ENCODE results near the gene MEI1. TPM values are rescaled to one million over a fixed set of nuclear protein-coding genes. Genes with fewer than 3 reads are reported as not detected.
"Not testable (repeated sequence)": the region's sequence is repeated elsewhere in the genome, so short reads cannot be mapped to it uniquely, and the experiment has no call there.

MEI1 gene
- total RNA-seq, 2 donors from 2014 or later = 0.71 to 15.5 TPM

DNA sequence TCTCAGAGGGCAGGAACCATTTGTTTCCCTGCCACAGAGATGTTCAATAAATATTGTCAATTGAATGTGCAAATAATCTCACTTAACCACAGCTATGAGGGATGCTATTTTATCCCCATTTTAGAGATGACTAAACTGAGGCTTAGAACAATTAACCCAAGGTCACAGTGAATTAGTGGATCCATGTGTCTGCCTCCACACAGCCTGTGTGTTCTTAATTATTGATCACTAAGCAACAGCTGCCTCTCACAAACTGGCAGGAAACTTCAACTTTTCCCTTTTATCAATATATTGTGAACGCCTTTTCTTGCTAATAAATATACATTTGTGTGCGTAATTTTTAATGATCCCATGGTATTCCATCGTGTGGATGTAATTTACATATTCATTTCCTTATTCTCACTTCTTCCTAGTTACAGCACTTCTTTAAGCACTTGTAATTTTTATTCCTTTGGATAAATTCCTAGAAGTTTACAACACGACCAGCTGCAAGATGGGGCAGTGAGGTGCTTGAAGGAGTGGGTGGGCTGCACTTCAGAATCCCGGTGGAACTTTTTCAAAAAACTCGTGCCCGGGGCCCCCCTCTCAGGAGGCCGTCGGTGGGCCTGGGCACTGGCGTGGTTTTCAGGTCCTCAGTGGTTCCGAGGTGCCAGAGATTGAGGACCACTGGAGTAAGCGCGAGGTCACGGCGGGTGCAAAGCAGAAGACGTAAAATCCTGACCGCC is 132.7 kb downstream of the MEI1 start:
- TF ChIP-seq, protein P1, sequence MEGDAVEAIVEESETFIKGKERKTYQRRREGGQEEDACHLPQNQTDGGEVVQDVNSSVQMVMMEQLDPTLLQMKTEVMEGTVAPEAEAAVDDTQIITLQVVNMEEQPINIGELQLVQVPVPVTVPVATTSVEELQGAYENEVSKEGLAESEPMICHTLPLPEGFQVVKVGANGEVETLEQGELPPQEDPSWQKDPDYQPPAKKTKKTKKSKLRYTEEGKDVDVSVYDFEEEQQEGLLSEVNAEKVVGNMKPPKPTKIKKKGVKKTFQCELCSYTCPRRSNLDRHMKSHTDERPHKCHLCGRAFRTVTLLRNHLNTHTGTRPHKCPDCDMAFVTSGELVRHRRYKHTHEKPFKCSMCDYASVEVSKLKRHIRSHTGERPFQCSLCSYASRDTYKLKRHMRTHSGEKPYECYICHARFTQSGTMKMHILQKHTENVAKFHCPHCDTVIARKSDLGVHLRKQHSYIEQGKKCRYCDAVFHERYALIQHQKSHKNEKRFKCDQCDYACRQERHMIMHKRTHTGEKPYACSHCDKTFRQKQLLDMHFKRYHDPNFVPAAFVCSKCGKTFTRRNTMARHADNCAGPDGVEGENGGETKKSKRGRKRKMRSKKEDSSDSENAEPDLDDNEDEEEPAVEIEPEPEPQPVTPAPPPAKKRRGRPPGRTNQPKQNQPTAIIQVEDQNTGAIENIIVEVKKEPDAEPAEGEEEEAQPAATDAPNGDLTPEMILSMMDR (IDR thresholded peaks at IDR 0.05) = no peak
- no peak for DNase-seq (ENCODE audit: low spot score)
- no peaks in the 10 kb centered on the region for H3K9me3 ChIP-seq
- no peaks in the 10 kb centered on the region for H3K27me3 ChIP-seq
- peak overlapping the region; percentile 90 to 99 for H3K27ac ChIP-seq
- peaks cover 0 to 30% of the 10 kb centered on the region in 2 donors for H3K4me1 ChIP-seq
- no peaks in the 10 kb centered on the region for H3K36me3 ChIP-seq
- H3K4me3 ChIP-seq = peak overlapping the region; percentile 80 to 97

DNA sequence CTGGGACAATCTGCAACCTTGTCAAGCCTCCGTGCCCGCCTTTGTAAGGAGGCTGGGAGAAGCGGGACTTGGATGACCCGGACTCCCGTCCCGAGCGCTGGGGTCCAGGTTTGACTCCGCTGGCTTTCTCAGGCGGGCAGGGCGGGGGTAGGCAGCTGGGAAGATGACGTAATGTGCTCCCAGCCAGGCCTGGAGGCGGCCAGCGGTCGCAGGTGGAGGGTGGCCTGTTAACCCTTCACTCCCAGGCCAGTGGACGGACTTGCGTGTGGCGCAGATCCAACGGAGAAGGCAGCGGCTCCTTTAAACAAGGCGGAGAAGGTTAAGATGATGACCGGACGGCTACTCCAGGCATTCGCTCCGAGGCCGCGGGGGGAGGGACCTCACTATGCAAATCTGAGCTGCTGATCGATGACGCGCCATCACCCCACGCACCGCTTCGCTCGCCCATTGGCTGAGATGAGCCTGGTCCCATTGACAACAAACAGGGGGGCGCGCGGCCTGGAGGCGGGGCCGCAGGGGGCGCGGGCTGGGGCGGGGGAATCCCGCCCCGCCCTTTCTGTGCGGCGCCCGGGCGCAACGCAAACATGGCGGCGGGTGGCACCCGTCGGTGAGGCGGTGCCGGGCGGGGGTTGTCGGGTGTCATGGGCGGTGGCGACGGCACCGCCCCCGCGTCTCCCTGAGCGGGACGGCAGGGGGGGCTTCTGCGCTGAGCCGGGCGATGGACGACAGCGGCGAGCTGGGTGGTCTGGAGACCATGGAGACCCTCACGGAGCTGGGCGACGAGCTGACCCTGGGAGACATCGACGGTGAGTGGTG is 133.5 kb downstream of the MEI1 start, which contains the start of gene SREBF2:
Gene SREBF2, plus strand, starts transcription at position 553 of the 816 bp plus-strand sequence. Its CDS starts 166 bp downstream, at position 719.
- Histone ChIP-seq H3K27me3 (no peaks in the 10 kb centered on the region), H3K4me1 (peaks cover 0 to 24% of the 10 kb centered on the region in 2 donors), H3K4me3 (peak within 1 kb of the TSS; percentile 80 to 97), H3K9me3 (no peaks in the 10 kb centered on the region), H3K27ac (peak within 1 kb of the TSS; percentile 90 to 99), H3K36me3 (no peaks in the 10 kb centered on the region)
- TF ChIP-seq, protein P1 (IDR thresholded peaks at IDR 0.05) = no peak
- DNase-seq (ENCODE audit: low spot score) = peak; percentile 100

DNA sequence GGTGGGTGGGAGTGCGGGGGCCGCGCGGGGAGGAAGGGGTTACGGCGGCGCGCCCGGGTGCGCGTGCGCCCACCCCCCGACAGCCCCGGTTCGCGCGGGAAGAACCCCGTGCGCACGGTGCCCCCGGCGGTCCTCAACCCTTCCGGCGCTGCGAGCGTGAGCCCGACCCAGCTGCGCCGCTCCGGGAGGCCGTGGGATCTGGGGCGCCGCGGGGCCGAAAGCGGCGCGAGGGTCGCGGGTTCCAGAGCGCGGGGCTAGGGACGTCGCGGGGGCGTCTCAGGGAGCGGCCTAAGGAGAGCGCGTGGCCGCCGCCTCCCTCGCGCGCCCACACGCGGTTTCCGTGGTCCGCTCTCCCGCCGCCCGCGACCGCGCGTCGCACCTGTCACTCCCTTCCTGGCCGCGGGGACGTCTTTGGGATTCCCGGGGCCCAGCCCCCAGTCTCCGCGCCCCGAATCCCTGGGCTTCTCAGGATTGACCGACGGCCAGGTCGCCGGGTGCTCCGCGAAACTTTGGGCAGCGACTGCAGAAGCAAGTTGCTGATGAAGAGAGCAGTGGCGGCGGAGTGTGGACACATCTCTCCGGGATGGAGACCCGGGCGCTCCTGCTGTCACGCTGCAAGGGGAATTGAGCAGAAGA is 134.2 kb downstream of the MEI1 start:
- H3K27me3 ChIP-seq = no peaks in the 10 kb centered on the region

DNA sequence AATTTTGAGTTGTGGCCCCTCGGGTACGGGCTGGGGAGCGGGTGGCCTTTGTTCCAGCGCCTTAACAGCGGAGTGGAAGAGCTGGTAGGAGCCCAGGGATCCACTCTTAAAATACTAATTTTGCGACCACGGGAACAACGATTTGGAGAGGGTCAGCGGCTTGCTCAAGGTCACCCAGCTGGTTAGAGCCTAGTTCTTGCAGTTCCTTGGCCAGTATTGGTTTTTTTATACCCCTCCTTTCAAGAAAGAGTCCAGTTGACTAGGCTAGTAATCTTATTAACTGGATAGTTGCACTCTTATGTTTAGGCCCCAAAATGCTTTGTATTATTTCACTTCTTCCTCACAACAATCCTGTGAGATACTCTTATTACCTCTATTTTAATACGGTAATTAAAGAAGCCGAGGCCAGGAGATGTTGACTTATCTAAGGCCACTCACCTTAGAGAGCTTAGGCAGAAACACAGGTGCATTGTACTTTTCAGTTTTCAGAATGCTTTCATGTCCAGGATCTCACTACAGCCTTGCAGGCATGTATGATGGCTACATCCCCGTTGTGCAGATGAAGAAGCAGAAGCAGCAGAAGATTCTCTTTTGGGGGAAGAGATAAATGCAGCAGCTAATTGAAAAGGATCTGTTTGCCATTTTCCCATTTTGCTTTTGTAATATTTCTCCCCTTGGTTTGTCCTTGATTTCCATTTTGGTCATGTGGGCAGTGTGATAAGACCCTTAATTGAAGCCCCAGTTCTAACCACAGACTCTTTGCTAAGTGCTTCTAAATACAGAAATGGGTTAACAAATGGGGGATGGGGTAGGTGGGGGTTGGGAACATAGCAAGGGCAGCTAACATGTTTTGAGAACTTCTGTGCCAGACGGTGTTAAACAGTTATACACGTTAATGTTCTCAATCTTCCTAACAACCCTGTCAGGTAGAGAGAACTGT is 135.0 kb downstream of the MEI1 start:
- no peaks in the 10 kb centered on the region for H3K9me3 ChIP-seq
- H3K27ac ChIP-seq = peak overlapping the region; percentile 90 to 99
- TF ChIP-seq, protein P1 (IDR thresholded peaks at IDR 0.05) = no peak
- H3K4me1 ChIP-seq = peaks cover 0 to 34% of the 10 kb centered on the region in 2 donors
- peak overlapping the region; percentile 80 to 97 for H3K4me3 ChIP-seq
- H3K27me3 ChIP-seq = no peaks in the 10 kb centered on the region
- no peaks in the 10 kb centered on the region for H3K36me3 ChIP-seq
- no peak for DNase-seq (ENCODE audit: low spot score)

More for the DNA sequence above, 134.2 kb downstream of the MEI1 start:
- peak; percentile 65 for DNase-seq (ENCODE audit: low spot score)
- Histone ChIP-seq H3K36me3 (no peaks in the 10 kb centered on the region), H3K4me1 (peaks cover 0 to 27% of the 10 kb centered on the region in 2 donors), H3K9me3 (no peaks in the 10 kb centered on the region), H3K4me3 (peak overlapping the region; percentile 80 to 97), H3K27ac (peak overlapping the region; percentile 90 to 99)
- TF ChIP-seq, protein P1 (IDR thresholded peaks at IDR 0.05) = no peak

DNA sequence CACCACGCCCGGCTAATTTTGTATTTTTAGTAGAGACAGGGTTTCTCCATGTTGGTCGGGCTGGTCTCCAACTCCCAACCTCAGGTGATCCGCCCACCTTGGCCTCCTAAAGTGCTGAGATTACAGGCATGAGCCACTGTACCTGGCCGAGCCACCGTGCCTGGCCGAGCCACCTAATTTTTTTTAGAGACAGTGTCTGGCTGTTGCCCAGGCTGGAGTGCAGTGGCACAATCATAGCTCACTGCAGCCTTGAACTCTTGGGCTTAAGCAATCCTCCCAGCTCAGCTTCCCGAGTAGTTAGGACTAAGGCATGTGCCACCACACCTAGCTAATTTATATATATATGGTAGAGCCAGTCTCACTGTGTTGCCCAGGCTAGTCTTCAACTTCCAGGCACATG is 136.2 kb downstream of the MEI1 start:
- H3K27ac ChIP-seq; H3K36me3 ChIP-seq; H3K9me3 ChIP-seq; DNase-seq (ENCODE audit: low spot score); H3K4me3 ChIP-seq; H3K27me3 ChIP-seq: not testable (repeated sequence)
- H3K4me1 ChIP-seq = peaks cover 0 to 34% of the 10 kb centered on the region in 2 donors
